ENCODE results near the gene GUCY2C. TPM values are rescaled to one million over a fixed set of nuclear protein-coding genes. Genes with fewer than 3 reads are reported as not detected.

GUCY2C gene
- total RNA-seq, 3 donors from 2014 or later = 33.2 to 94.8 (median 73.8) TPM

DNA sequence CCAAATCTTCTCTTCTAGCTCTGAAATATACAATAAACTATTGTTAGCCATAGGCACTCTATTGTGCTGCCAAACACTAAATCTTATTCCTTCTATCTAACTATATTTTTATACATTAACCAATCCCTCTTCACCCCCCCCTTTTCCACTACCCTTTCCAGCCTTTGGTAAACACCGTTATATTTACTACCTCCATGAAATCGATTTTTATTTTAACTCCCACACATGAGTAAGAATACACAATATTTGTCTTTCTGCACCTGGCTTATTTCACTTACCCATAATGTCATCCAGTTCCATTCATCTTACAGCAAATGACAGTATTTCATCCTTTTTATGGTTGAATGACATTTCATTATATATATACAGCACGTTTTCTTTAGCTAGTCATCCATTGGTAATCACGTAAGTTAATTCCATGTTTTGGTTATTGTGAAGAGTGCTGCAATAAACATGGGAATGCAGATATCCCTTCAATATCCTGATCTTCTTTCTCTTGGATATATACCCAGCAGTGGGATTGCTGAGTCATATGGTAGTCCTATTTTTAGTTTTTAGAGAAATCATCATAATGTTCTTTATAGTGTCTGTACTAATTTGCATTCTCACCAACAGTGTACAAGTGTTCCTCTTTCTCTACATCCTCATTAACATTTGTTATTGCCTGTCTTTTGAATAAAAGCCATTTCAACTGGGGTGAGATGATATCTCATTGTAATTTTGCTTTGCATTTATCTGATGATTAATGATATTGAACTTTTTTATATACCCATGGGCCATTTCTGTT, 94.5 kb downstream of the GUCY2C start:
- ATAC-seq = peak; percentile 81
- peaks cover 37% of the 10 kb centered on the region for H3K9me3 ChIP-seq

DNA sequence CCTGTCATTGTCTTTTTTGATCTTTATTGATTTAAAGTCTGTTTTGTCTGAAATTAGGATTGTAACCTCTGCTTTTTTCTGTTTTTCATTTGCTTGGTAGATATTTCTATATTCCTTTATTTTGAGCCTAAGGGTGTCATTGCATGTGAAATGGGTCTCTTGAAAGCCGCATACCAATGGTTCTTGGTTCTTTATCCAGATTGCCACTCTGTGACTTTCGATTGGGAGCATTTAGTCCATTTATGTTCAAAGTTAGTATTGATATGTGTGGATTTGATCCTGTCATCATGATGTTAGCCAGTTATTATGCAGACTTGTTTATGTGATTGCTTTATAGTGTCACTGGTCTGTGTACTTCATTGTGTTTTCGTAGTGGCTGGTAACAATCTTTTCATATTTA, 98.9 kb downstream of the GUCY2C start:
- no peaks in the 10 kb centered on the region for H3K36me3 ChIP-seq (ENCODE audit: low read depth)
- H3K9me3 ChIP-seq = peaks cover 7% of the 10 kb centered on the region
- no peaks in the 10 kb centered on the region for H3K4me1 ChIP-seq (ENCODE audit: low read depth)
- intact Hi-C loops (cut with DNase I, micrococcal nuclease) = no loop called here
- no peak for DNase-seq
- TF ChIP-seq, protein P1, sequence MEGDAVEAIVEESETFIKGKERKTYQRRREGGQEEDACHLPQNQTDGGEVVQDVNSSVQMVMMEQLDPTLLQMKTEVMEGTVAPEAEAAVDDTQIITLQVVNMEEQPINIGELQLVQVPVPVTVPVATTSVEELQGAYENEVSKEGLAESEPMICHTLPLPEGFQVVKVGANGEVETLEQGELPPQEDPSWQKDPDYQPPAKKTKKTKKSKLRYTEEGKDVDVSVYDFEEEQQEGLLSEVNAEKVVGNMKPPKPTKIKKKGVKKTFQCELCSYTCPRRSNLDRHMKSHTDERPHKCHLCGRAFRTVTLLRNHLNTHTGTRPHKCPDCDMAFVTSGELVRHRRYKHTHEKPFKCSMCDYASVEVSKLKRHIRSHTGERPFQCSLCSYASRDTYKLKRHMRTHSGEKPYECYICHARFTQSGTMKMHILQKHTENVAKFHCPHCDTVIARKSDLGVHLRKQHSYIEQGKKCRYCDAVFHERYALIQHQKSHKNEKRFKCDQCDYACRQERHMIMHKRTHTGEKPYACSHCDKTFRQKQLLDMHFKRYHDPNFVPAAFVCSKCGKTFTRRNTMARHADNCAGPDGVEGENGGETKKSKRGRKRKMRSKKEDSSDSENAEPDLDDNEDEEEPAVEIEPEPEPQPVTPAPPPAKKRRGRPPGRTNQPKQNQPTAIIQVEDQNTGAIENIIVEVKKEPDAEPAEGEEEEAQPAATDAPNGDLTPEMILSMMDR (IDR thresholded peaks at IDR 0.05) = no peak
- ATAC-seq = no peak
- H3K4me3 ChIP-seq = no peak overlapping the region

More for the DNA sequence above, 94.5 kb downstream of the GUCY2C start:
- Histone ChIP-seq H3K4me1 (ENCODE audit: low read depth) (no peaks in the 10 kb centered on the region), H3K4me3 (no peak overlapping the region), H3K36me3 (ENCODE audit: low read depth) (no peaks in the 10 kb centered on the region)
- DNase-seq = no peak
- intact Hi-C loops (cut with DNase I, micrococcal nuclease) = no loop called here
- TF ChIP-seq, protein P1 (IDR thresholded peaks at IDR 0.05) = no peak

DNA sequence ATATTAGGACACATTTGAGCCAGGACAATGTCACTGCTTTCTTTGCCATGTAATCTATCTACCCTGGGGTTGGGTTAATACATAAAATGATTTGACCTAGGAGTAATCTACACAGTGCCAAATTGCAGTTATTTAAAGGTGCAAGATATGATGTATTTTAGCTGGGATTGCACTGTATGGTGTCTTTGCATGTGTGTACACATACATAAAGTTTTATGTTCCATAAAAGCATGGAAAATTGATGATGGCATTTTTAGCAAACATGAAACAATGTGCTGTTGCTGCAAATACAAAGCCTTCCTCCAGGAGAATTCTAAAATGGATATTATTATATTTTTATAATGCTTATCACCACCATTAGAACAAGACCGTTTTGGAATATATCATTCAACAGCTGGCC, 104.7 kb downstream of the GUCY2C start:
- TF ChIP-seq, protein P1 (IDR thresholded peaks at IDR 0.05) = no peak
- no peak for ATAC-seq

DNA sequence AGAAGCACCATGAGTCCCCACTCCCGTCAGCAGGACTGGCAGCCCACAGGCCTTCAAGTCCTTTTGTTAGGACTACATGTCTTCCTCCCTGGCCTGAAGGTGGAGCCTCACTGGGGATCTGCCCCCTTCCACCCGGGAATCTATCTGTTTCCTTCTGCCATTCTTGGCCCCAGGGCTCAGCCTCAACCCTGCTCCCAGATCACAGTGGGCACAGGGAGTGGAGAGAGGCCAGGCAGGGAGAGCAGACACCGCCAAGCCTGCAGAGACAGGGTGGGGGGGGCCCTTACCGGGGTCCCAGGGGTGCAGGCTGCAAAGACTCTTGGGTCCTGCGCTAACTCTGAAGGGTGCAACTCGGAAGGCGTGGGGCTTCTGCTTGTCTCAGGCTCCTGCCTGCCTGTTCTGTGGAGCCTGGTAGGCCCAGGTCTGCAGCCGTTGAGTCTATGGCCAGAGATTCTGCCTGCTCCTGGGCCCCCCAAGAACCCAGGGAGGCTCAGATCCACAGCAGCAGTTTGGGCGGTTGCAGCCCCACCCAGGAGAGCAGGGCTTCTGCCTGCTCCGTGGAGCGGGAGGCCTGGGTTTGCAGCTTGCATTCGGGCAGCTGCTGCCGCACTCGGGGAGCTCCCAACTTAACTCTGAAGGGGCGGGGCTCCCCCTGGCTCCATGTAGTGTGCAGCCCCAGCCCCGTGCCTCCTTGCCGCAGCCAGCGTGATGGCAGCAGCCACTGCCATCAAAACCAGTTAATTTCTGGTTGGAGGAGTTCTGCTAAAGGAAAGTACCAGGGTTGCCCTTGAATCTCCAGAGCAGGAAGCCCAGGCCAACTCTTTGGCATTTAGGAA, 107.0 kb downstream of the GUCY2C start:
- intact Hi-C loops (cut with DNase I, micrococcal nuclease) = no loop called here
- Histone ChIP-seq H3K36me3 (ENCODE audit: low read depth) (no peaks in the 10 kb centered on the region), H3K9me3 (no peaks in the 10 kb centered on the region), H3K4me1 (ENCODE audit: low read depth) (no peaks in the 10 kb centered on the region), H3K4me3 (no peak overlapping the region)
- no peak for ATAC-seq
- DNase-seq = no peak
- TF ChIP-seq, protein P1 (IDR thresholded peaks at IDR 0.05) = no peak

More for the DNA sequence above, 104.7 kb downstream of the GUCY2C start:
- DNase-seq = no peak
- intact Hi-C loops (cut with DNase I, micrococcal nuclease) = no loop called here
- H3K36me3 ChIP-seq (ENCODE audit: low read depth) = no peaks in the 10 kb centered on the region
- H3K4me1 ChIP-seq (ENCODE audit: low read depth) = no peaks in the 10 kb centered on the region
- H3K9me3 ChIP-seq = no peaks in the 10 kb centered on the region
- no peak overlapping the region for H3K4me3 ChIP-seq

DNA sequence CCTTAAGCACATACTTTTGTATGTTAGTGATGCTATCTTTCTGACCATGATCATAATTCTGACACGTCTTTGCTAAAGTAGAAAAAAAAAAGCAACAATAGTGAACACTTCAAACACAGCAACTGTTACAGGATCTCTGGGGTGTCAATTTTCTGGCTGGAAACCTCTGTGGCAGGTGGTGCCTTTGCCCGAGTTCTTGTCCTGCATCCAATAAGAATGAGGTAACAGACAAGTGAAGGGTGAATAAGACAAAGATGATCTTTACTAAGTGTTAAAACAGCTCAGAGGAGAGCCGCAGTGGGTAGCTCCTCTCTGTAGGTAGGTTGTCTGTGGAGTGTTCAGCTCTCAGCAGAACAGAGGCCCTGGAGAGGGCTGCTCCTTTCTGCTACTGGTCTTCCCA, 107.8 kb downstream of the GUCY2C start:
- Histone ChIP-seq H3K4me1 (ENCODE audit: low read depth) (no peaks in the 10 kb centered on the region), H3K4me3 (no peak overlapping the region), H3K36me3 (ENCODE audit: low read depth) (no peaks in the 10 kb centered on the region), H3K9me3 (no peaks in the 10 kb centered on the region)
- TF ChIP-seq, protein P1 (IDR thresholded peaks at IDR 0.05) = no peak
- intact Hi-C loops (cut with DNase I, micrococcal nuclease) = no loop called here
- DNase-seq = no peak
- no peak for ATAC-seq

All from mucosa of descending colon (tissue), 3 donors.